ENCODE results near the gene FAAP20.
A peak's percentile ranks its signal among the peaks of the same experiment; 100 is the strongest.

Gene FAAP20

GRCh38 chr1:2193514-2194281, 874 bp downstream of the FAAP20 start:
- DNase-seq = no peak

GRCh38 chr1:2192031-2192995, 2.3 kb downstream of the FAAP20 start:
- DNase-seq = no peak

- DNase-seq = no peak
Observed at GRCh38 chr1:2190491-2190976, 4.0 kb downstream of the FAAP20 start.

GRCh38 chr1:2189459-2190425, 4.8 kb downstream of the FAAP20 start:
- peak; percentile 84 for DNase-seq

GRCh38 chr1:2188336-2188735, 6.2 kb downstream of the FAAP20 start:
- no peak for DNase-seq

GRCh38 chr1:2187619-2188018, 7.0 kb downstream of the FAAP20 start:
- DNase-seq = no peak

GRCh38 chr1:2186901-2187300, 7.7 kb downstream of the FAAP20 start:
- DNase-seq = no peak

GRCh38 chr1:2185880-2186855, 8.4 kb downstream of the FAAP20 start:
- no peak for DNase-seq

- no peak for DNase-seq
Observed at GRCh38 chr1:2184934-2185333, 9.6 kb downstream of the FAAP20 start.

- DNase-seq = no peak
Observed at GRCh38 chr1:2184531-2184930, 10.0 kb downstream of the FAAP20 start.

- DNase-seq = no peak
Observed at GRCh38 chr1:2183937-2184334, 10.6 kb downstream of the FAAP20 start.

- DNase-seq = no peak
Observed at GRCh38 chr1:2182376-2182775, 12.2 kb downstream of the FAAP20 start.

- no peak for DNase-seq
Observed at GRCh38 chr1:2181752-2182151, 12.8 kb downstream of the FAAP20 start.

GRCh38 chr1:2181271-2181670, 13.3 kb downstream of the FAAP20 start:
- DNase-seq = no peak

- no peak for DNase-seq
Observed at GRCh38 chr1:2180297-2181245, 14.0 kb downstream of the FAAP20 start.

GRCh38 chr1:2179283-2180013, 15.1 kb downstream of the FAAP20 start:
- no peak for DNase-seq

- no peak for DNase-seq
Observed at GRCh38 chr1:2178875-2179274, 15.7 kb downstream of the FAAP20 start.

- DNase-seq = no peak
Observed at GRCh38 chr1:2177946-2178538, 16.5 kb downstream of the FAAP20 start.

- DNase-seq = no peak
Observed at GRCh38 chr1:2177541-2177940, 17.0 kb downstream of the FAAP20 start.

All from stimulated activated naive CD4-positive, alpha-beta T cell treated with Interleukin-2 at 50 U/mL for 16 hours (primary cell).